Chondrocyte (in vitro differentiated cells): ENCODE measurements around the gene PTK7. TPM values are rescaled to one million over a fixed set of nuclear protein-coding genes. Genes with fewer than 3 reads are reported as not detected.

Experiments used
- DNase-seq: peaks from one replicate; pipeline ENCODE4 v3.0.0; 2021; ENCODE audit warnings: mixed read lengths, low spot score
- H3K27ac Mint-ChIP-seq: one replicate; pipeline ENCODE4 v1.8.0; 2021; ENCODE audit warnings: mild to moderate bottlenecking, moderate library complexity, mixed read lengths; ENCODE audit not compliant: unreplicated experiment
- H3K27me3 Mint-ChIP-seq: 2 replicates; pipeline ENCODE4 v1.8.0; 2021; ENCODE audit warnings: low read depth, mixed read lengths
- H3K36me3 Mint-ChIP-seq: 2 replicates; pipeline ENCODE4 v1.8.0; 2021; ENCODE audit warnings: low read depth, mixed read lengths
- H3K4me1 Mint-ChIP-seq: 2 replicates; pipeline ENCODE4 v1.8.0; 2021; ENCODE audit warnings: low read depth, mild to moderate bottlenecking, mixed read lengths
- H3K4me3 Mint-ChIP-seq: one replicate; pipeline ENCODE4 v1.8.0; 2021; ENCODE audit warnings: mild to moderate bottlenecking, moderate library complexity, mixed read lengths; ENCODE audit not compliant: unreplicated experiment
- H3K9me3 Mint-ChIP-seq: 2 replicates; pipeline ENCODE4 v1.8.0; 2021; ENCODE audit warnings: low read depth, mixed read lengths
- total RNA-seq: library from RNA; stranded (reverse); gene quantifications from 3 replicates; pipeline ENCODE4 v1.2.1, GENCODE V29; 2021
- TF ChIP-seq, protein P1 (sequence below): fragments of 200-600 bp; sonication (generic); IDR thresholded peaks from 2 replicates; pipeline ENCODE4 v1.5.0; 2021; ENCODE audit warnings: antibody characterized with exemption, mild to moderate bottlenecking, moderate library complexity

PTK7 gene
- total RNA-seq, 1 donor from 2014 or later = 288 TPM

DNA sequence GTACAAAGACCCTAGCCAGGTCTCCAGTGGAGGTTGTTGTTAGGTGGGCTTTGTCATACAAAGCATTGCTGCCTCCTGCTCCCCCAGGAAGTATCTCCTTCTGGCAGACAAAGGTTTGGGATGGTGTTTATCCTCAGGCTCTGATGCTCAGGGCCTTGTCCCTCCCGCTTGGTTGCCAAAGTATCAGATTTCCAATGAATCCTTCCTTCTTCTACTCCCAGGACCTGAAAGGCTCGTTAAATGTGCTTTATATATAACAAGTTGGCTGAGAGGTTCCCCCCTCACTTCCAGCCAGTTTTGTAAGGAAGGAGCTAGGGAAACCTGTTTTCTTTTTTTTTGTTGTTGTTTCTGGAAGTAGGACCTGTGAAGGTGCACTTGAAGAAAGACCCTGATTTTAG lies 14.4 kb downstream of the PTK7 start:
- peak overlapping the region; percentile 72 for H3K27ac Mint-ChIP-seq
- TF ChIP-seq, protein P1, sequence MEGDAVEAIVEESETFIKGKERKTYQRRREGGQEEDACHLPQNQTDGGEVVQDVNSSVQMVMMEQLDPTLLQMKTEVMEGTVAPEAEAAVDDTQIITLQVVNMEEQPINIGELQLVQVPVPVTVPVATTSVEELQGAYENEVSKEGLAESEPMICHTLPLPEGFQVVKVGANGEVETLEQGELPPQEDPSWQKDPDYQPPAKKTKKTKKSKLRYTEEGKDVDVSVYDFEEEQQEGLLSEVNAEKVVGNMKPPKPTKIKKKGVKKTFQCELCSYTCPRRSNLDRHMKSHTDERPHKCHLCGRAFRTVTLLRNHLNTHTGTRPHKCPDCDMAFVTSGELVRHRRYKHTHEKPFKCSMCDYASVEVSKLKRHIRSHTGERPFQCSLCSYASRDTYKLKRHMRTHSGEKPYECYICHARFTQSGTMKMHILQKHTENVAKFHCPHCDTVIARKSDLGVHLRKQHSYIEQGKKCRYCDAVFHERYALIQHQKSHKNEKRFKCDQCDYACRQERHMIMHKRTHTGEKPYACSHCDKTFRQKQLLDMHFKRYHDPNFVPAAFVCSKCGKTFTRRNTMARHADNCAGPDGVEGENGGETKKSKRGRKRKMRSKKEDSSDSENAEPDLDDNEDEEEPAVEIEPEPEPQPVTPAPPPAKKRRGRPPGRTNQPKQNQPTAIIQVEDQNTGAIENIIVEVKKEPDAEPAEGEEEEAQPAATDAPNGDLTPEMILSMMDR = no peak
- H3K4me3 Mint-ChIP-seq = no peak overlapping the region
- no peaks in the 10 kb centered on the region for H3K36me3 Mint-ChIP-seq
- H3K4me1 Mint-ChIP-seq = peaks cover 50% of the 10 kb centered on the region
- no peaks in the 10 kb centered on the region for H3K27me3 Mint-ChIP-seq
- no peaks in the 10 kb centered on the region for H3K9me3 Mint-ChIP-seq
- DNase-seq = peak; percentile 9

DNA sequence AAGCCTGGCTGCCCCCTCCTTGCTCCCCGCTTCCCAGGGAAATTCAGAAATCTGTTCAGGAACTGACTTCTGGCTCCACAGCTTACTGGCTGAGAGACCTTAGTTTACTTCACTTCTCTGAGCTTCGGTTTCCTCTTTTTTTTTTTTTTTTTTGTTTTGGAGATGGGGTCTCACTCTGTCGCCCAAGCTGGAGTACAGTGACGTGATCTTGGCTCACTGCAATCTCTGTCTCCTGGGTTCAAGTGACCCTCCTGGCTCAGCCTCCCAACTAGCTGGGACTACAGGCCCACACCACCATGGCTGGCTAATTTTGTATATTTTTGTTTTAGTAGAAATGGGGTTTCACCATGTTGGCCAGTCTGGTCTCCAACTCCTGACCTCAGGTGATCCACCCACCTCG lies 14.9 kb downstream of the PTK7 start:
- Mint-ChIP-seq H3K27ac (no peak overlapping the region), H3K9me3 (no peaks in the 10 kb centered on the region), H3K4me1 (peaks cover 52% of the 10 kb centered on the region), H3K4me3 (no peak overlapping the region), H3K27me3 (no peaks in the 10 kb centered on the region), H3K36me3 (no peaks in the 10 kb centered on the region)
- TF ChIP-seq, protein P1 = no peak
- DNase-seq = peak; percentile 24

DNA sequence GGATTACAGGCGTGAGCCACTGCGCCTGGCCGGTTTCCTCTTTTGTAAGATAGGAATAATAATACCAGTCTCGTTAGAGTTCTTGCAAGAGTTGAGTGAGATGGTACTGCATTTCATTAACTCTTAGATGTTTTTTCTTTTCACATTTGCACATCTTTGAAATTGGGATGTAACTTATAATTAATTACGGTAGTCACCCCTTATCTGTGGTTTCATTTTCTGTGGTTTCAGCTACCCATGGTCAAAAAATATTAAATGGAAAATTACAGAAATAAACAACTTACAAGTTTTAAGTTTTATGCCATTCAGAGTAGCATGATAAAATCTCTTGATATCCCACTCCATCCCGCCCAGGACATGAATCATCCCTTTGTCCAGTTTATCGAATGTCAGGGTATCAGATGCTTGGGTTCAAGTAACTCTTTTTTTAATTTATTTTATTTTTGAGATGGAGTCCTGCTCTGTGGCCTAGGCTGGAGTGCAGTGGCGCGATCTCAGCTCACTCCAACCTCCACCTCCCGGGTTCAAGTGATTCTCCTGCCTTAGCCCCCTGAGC lies 15.4 kb downstream of the PTK7 start:
- H3K27ac Mint-ChIP-seq = no peak overlapping the region
- no peaks in the 10 kb centered on the region for H3K36me3 Mint-ChIP-seq
- no peak overlapping the region for H3K4me3 Mint-ChIP-seq
- H3K9me3 Mint-ChIP-seq = no peaks in the 10 kb centered on the region
- TF ChIP-seq, protein P1 = no peak
- peaks cover 53% of the 10 kb centered on the region for H3K4me1 Mint-ChIP-seq
- H3K27me3 Mint-ChIP-seq = no peaks in the 10 kb centered on the region
- DNase-seq = peak; percentile 11

DNA sequence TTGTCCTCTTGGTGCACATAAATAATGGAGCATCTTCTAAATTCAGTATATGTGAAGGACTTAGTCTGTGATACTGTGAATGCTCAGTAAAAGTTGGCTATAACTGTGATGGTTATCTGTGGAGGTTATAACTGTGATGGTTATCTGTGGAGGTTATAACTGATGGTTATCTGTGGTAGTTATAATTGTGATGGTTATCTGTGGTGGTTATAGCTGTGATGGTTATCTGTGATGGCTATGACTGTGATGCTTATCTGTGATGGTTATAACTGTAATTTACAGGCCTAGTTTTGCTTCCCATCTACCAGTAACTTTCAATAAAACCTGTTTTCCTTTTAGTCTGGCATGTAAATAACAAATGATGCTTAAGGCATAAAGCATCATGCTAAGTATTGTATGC lies 16.5 kb downstream of the PTK7 start:
- Mint-ChIP-seq H3K27ac (no peak overlapping the region), H3K27me3 (no peaks in the 10 kb centered on the region)
- TF ChIP-seq, protein P1 = no peak

DNA sequence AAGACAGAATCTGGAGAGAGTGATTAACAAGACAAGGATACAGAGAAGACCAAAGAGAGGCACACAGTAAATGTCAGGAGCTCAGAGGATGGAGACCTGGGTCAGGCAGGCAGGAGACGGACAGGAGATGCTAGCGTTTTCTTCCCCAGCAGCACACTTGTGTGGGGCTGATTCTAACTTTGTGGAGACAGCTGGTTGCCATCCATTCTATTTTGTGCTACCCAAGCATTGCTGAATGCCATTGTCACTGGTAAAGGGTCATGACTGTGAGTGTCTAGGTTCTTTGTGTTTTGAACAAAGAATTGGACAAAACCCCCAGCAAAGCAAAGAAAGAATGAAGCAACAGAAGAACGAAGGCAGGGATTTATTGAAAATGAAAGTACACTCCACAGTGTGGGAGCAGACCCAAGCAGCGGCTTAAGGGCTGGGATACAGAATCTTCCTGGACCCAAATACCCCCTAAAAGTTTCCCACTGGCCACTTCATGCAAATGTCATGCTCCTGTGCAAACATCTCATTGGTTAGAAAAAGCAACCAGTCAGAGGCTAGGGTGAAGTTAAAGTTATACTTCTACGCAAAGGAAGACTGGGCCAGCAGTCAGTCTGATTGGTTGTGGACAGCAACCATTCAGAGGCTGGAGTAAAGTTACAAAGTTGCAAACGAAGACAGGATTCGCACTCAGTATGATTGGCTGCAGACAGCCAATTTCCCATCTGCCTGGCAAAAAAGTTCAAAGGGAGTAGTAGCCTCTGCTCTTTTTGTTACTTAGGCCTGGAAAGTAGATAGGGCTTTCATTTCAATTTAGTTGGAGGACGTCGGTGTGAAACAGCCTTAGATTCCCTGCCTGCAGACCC lies 17.5 kb downstream of the PTK7 start:
- H3K4me3 Mint-ChIP-seq = no peak overlapping the region
- H3K9me3 Mint-ChIP-seq = no peaks in the 10 kb centered on the region
- TF ChIP-seq, protein P1 = no peak
- peaks cover 74% of the 10 kb centered on the region for H3K4me1 Mint-ChIP-seq
- H3K27ac Mint-ChIP-seq = peak overlapping the region; percentile 22
- H3K27me3 Mint-ChIP-seq = no peaks in the 10 kb centered on the region
- H3K36me3 Mint-ChIP-seq = no peaks in the 10 kb centered on the region
- peak; percentile 12 for DNase-seq

More for the DNA sequence above, 16.5 kb downstream of the PTK7 start:
- H3K36me3 Mint-ChIP-seq = no peaks in the 10 kb centered on the region
- DNase-seq = no peak
- no peaks in the 10 kb centered on the region for H3K9me3 Mint-ChIP-seq
- peaks cover 64% of the 10 kb centered on the region for H3K4me1 Mint-ChIP-seq
- H3K4me3 Mint-ChIP-seq = no peak overlapping the region
